GM12801 (cell line): Measurements from ENCODE around the gene SARNP.

ENCODE experiments used
- CTCF ChIP-seq: IDR thresholded peaks from one replicate; pipeline ENCODE4 v1.5.1; 2011; ENCODE audit warnings: control low read depth; ENCODE audit not compliant: insufficient read length; ENCODE audit errors: extremely low read depth

SARNP gene

GRCh38 chr12:55743406-55744339 is 73.9 kb downstream of the SARNP start:
- no peak for TF ChIP-seq CTCF

GRCh38 chr12:55742719-55743405 is 74.7 kb downstream of the SARNP start, which contains the start of gene GDF11:
TSS of gene GDF11 (plus strand) at chr12:55743122. CDS start at chr12:55743317, 195 bp downstream.
- TF ChIP-seq CTCF: no peak

GRCh38 chr12:55741931-55742680 is 75.4 kb downstream of the SARNP start:
- no peak for TF ChIP-seq CTCF

GRCh38 chr12:55739025-55739378 is 78.5 kb downstream of the SARNP start:
- no peak for TF ChIP-seq CTCF

GRCh38 chr12:55738123-55739024 is 79.2 kb downstream of the SARNP start:
- TF ChIP-seq CTCF: no peak

- TF ChIP-seq CTCF: no peak
Observed at GRCh38 chr12:55737581-55738122, 79.9 kb downstream of the SARNP start.
